Liver (tissue), 3 donors: ENCODE measurements around the gene PPA1.

ENCODE experiments used
- CTCF ChIP-seq: fragments of 150-350 bp; IDR thresholded peaks from 2 replicates; pipeline ENCODE4 v1.5.1; 2017; ENCODE audit warnings: improper control_type of control experiment, low read depth, low read length; ENCODE audit not compliant: missing input control
- EGR1 ChIP-seq, 2 donors: IDR thresholded peaks; 2 replicates each; pipeline ENCODE4 v1.6.1; 2016 to 2018; ENCODE audit warnings: antibody characterized with exemption in 2 of 2, low read depth in 2 of 2
- FOXA1 ChIP-seq: IDR thresholded peaks from 2 replicates; pipeline ENCODE4 v1.6.1; 2016; ENCODE audit warnings: antibody characterized with exemption
- GABPA ChIP-seq, 2 donors: IDR thresholded peaks in 1 of 2; conservative IDR thresholded peaks in 1 of 2; 2 replicates each; pipeline ENCODE4 v1.6.1; 2016; ENCODE audit warnings: antibody characterized with exemption in 2 of 2, mild to moderate bottlenecking in 1 of 2, moderate library complexity in 1 of 2
- JUND ChIP-seq, 2 donors: IDR thresholded peaks; 2 replicates each; pipeline ENCODE4 v1.6.1; 2016; ENCODE audit warnings: antibody characterized with exemption in 2 of 2
- MAX ChIP-seq: IDR thresholded peaks from 2 replicates; pipeline ENCODE4 v1.6.1; 2016; ENCODE audit warnings: antibody characterized with exemption
- NR2F2 ChIP-seq: IDR thresholded peaks from 2 replicates; pipeline ENCODE4 v1.6.1; 2016; ENCODE audit warnings: antibody characterized with exemption
- RAD21 ChIP-seq, 2 donors: IDR thresholded peaks; 2 replicates each; pipeline ENCODE4 v1.6.1; 2016; ENCODE audit warnings: antibody characterized with exemption in 2 of 2, mild to moderate bottlenecking in 2 of 2
- RXRA ChIP-seq, 2 donors: IDR thresholded peaks; 2 replicates each; pipeline ENCODE4 v1.6.1; 2017 to 2018; ENCODE audit warnings: antibody characterized with exemption in 2 of 2, mild to moderate bottlenecking in 1 of 2
- SP1 ChIP-seq: IDR thresholded peaks from 2 replicates; pipeline ENCODE4 v1.6.1; 2018; ENCODE audit warnings: antibody characterized with exemption, mild to moderate bottlenecking
- TAF1 ChIP-seq: conservative IDR thresholded peaks from 2 replicates; pipeline ENCODE4 v1.6.1; 2016; ENCODE audit warnings: antibody characterized with exemption, mild to moderate bottlenecking
- YY1 ChIP-seq: IDR thresholded peaks from 2 replicates; pipeline ENCODE4 v1.6.1; 2016; ENCODE audit warnings: antibody characterized with exemption, mild to moderate bottlenecking
- donor health status: healthy.
- donor health status: healthy.

- no peak for TF ChIP-seq YY1
- no peak for TF ChIP-seq RAD21 (IDR thresholded peaks at IDR 0.05)
- no peak for TF ChIP-seq CTCF
- TF ChIP-seq TAF1, result no peak
- no peak for TF ChIP-seq FOXA1
- no peak for TF ChIP-seq JUND (IDR thresholded peaks at IDR 0.05)
- TF ChIP-seq RXRA (IDR thresholded peaks at IDR 0.05), result no peak
- TF ChIP-seq MAX, result no peak
- TF ChIP-seq GABPA (IDR thresholded peaks at IDR 0.05 in 1 of 2, conservative IDR thresholded peaks at IDR 0.05 in 1 of 2), result no peak
- TF ChIP-seq EGR1 (IDR thresholded peaks at IDR 0.05; ENCODE audit: low read depth in 2 of 2), result no peak
- no peak for TF ChIP-seq NR2F2
- no peak for TF ChIP-seq SP1
Observed at GRCh38 chr10:70190102-70190501, 43.1 kb downstream of the PPA1 start.
